Suprapubic skin (tissue), 4 donors: ENCODE data around the gene SPAG6.

Experiments used
- CTCF ChIP-seq, 2 donors: fragments of 200-600 bp in 1 of 2; fragments of 450-650 bp in 1 of 2; sonication (generic) in 1 of 2; IDR thresholded peaks; one replicate each; pipeline ENCODE4 v1.5.1; 2016 to 2019; ENCODE audit warnings: antibody characterized with exemption in 2 of 2, mild to moderate bottlenecking in 1 of 2, moderate library complexity in 1 of 2
- EP300 ChIP-seq: sonication (generic); formaldehyde crosslinking; IDR thresholded peaks from one replicate; pipeline ENCODE4 v1.6.1; 2017; ENCODE audit warnings: antibody characterized with exemption
- POLR2AphosphoS5 ChIP-seq, 3 donors: sonication (generic); formaldehyde crosslinking; IDR thresholded peaks; one replicate each; pipeline ENCODE4 v1.6.1; 2017; ENCODE audit warnings: antibody characterized with exemption in 3 of 3

GRCh38 chr10:22368981-22369380, 23.7 kb downstream of the SPAG6 start:
- TF ChIP-seq EP300 (no peak), CTCF (IDR thresholded peaks at IDR 0.05) (no peak), POLR2AphosphoS5 (IDR thresholded peaks at IDR 0.05) (no peak)
